ENCODE measurements around the gene WFIKKN2. TPM values are rescaled to one million over a fixed set of nuclear protein-coding genes. Genes with fewer than 3 reads are reported as not detected.
"Not testable (repeated sequence)": the region's sequence is repeated elsewhere in the genome, so short reads cannot be mapped to it uniquely, and the experiment has no call there.

The WFIKKN2 gene
- total RNA-seq, 1 donor from 2014 or later: 0.60 TPM

DNA sequence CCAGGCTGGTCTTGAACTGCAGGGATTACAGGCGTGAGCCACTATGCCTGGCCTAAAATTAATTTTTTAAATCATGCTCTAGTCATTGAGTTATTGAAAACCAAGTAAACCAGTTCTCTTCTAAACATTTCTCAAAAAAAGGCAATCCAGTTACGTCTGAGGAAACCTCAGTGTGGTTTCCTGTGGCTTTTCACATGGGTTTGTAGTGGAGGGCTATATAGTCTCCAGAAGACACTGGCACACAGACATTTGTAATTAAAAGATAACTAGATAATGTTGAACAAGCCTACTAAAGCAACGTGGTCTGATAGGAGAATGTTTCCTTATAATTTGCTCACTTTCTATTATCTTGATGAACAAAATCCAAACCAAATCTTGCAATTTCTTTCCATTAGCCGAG is 36.0 kb downstream of the WFIKKN2 start:
- H3K36me3 Mint-ChIP-seq: no peaks in the 10 kb centered on the region
- H3K9me3 Mint-ChIP-seq: no peaks in the 10 kb centered on the region
- no peak for DNase-seq (ENCODE audit: low spot score in 2 of 2, unreplicated experiment in 2 of 2)
- no peak overlapping the region for H3K4me3 Mint-ChIP-seq
- no peak for TF ChIP-seq CTCF (IDR thresholded peaks at IDR 0.05; ENCODE audit: unreplicated experiment)
- H3K4me1 Mint-ChIP-seq: peaks cover 17% of the 10 kb centered on the region
- no peaks in the 10 kb centered on the region for H3K27me3 Mint-ChIP-seq (ENCODE audit: low read depth)
- H3K27ac Mint-ChIP-seq: no peak overlapping the region

DNA sequence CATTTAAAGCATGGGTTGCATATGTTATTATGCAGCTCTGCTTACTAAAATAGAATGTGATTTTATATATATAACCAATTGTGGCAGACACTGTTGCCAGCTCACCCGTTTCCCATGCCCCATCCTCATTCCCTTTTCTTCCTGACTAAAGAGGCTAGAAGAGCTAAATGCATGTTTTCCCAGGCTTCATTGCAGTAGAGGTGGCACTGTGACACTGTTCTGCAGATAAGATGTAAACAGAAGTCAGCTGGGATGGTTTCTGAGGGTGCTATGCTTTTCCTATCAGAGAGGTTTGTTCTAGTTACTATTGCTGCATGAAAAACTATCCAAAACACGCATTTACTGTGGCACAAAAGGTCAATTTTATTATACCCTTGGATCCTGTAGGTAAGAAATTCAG is 36.5 kb downstream of the WFIKKN2 start:
- no peak for TF ChIP-seq CTCF (IDR thresholded peaks at IDR 0.05; ENCODE audit: unreplicated experiment)
- no peak for DNase-seq (ENCODE audit: low spot score in 2 of 2, unreplicated experiment in 2 of 2)
- Mint-ChIP-seq H3K9me3 (no peaks in the 10 kb centered on the region), H3K4me1 (peaks cover 17% of the 10 kb centered on the region), H3K36me3 (no peaks in the 10 kb centered on the region), H3K27ac (no peak overlapping the region), H3K27me3 (ENCODE audit: low read depth) (no peaks in the 10 kb centered on the region), H3K4me3 (no peak overlapping the region)

- DNase-seq (ENCODE audit: low spot score in 2 of 2, unreplicated experiment in 2 of 2): no peak
- Mint-ChIP-seq H3K36me3 (no peaks in the 10 kb centered on the region), H3K27me3 (ENCODE audit: low read depth) (no peaks in the 10 kb centered on the region), H3K9me3 (no peaks in the 10 kb centered on the region), H3K4me3 (no peak overlapping the region), H3K27ac (no peak overlapping the region), H3K4me1 (peaks cover 12% of the 10 kb centered on the region)
- no peak for TF ChIP-seq CTCF (IDR thresholded peaks at IDR 0.05; ENCODE audit: unreplicated experiment)
Measured at GRCh38 chr17:50872710-50873424, 37.5 kb downstream of the WFIKKN2 start.

GRCh38 chr17:50875074-50875473 is 39.7 kb downstream of the WFIKKN2 start:
- no peak overlapping the region for H3K4me3 Mint-ChIP-seq
- no peaks in the 10 kb centered on the region for H3K27me3 Mint-ChIP-seq (ENCODE audit: low read depth)
- no peaks in the 10 kb centered on the region for H3K4me1 Mint-ChIP-seq
- no peak overlapping the region for H3K27ac Mint-ChIP-seq
- peaks cover 5% of the 10 kb centered on the region for H3K9me3 Mint-ChIP-seq
- TF ChIP-seq CTCF (IDR thresholded peaks at IDR 0.05; ENCODE audit: unreplicated experiment): no peak
- no peaks in the 10 kb centered on the region for H3K36me3 Mint-ChIP-seq
- no peak for DNase-seq (ENCODE audit: low spot score in 2 of 2, unreplicated experiment in 2 of 2)

GRCh38 chr17:50877042-50877441 is 41.7 kb downstream of the WFIKKN2 start:
- not testable (repeated sequence) for H3K27ac Mint-ChIP-seq; H3K27me3 Mint-ChIP-seq (ENCODE audit: low read depth); H3K4me1 Mint-ChIP-seq; H3K4me3 Mint-ChIP-seq; H3K9me3 Mint-ChIP-seq; H3K36me3 Mint-ChIP-seq; DNase-seq (ENCODE audit: low spot score in 2 of 2, unreplicated experiment in 2 of 2)

- no peak for TF ChIP-seq CTCF (IDR thresholded peaks at IDR 0.05; ENCODE audit: unreplicated experiment)
Measured at GRCh38 chr17:50877838-50878237, 42.5 kb downstream of the WFIKKN2 start.

More at GRCh38 chr17:50877838-50878237, 42.5 kb downstream of the WFIKKN2 start:
- Mint-ChIP-seq H3K27me3 (ENCODE audit: low read depth) (no peaks in the 10 kb centered on the region), H3K4me1 (peaks cover 4% of the 10 kb centered on the region), H3K27ac (no peak overlapping the region), H3K4me3 (no peak overlapping the region), H3K36me3 (no peaks in the 10 kb centered on the region), H3K9me3 (peaks cover 7% of the 10 kb centered on the region)
- no peak for DNase-seq (ENCODE audit: low spot score in 2 of 2, unreplicated experiment in 2 of 2)
